Activated CD4-positive, alpha-beta T cell treated with anti-CD3 and anti-CD28 coated beads for 1 hour (primary cell): ENCODE data around the gene DGKQ.
"Not testable (repeated sequence)": the region's sequence is repeated elsewhere in the genome, so short reads cannot be mapped to it uniquely, and the experiment has no call there.

Source experiments
- DNase-seq: peaks from one replicate; pipeline ENCODE4 v3.0.0-alpha.2; 2020

DGKQ gene

GRCh38 chr4:1010395-1011021, 37.1 kb upstream of the DGKQ start:
- DNase-seq: peak; percentile 37

GRCh38 chr4:1009542-1010394, 36.4 kb upstream of the DGKQ start:
- DNase-seq: peak; percentile 67

GRCh38 chr4:1008840-1009541, 35.6 kb upstream of the DGKQ start:
- DNase-seq: peak; percentile 26

GRCh38 chr4:1006856-1007255, 33.5 kb upstream of the DGKQ start:
- no peak for DNase-seq

GRCh38 chr4:1004557-1005485, 31.5 kb upstream of the DGKQ start:
- DNase-seq: no peak

GRCh38 chr4:1004071-1004418, 30.7 kb upstream of the DGKQ start:
- no peak for DNase-seq

- DNase-seq: no peak
Observed at GRCh38 chr4:1003271-1004070, 30.1 kb upstream of the DGKQ start.

- no peak for DNase-seq
Observed at GRCh38 chr4:1002631-1003251, 29.4 kb upstream of the DGKQ start.

- no peak for DNase-seq
Observed at GRCh38 chr4:1002131-1002630, 28.8 kb upstream of the DGKQ start.

GRCh38 chr4:1001561-1002130, 28.3 kb upstream of the DGKQ start:
- DNase-seq: no peak

- no peak for DNase-seq
Observed at GRCh38 chr4:1000686-1001260, 27.4 kb upstream of the DGKQ start.

GRCh38 chr4:999882-1000425, 26.6 kb upstream of the DGKQ start:
- no peak for DNase-seq

- DNase-seq: not testable (repeated sequence)
Observed at GRCh38 chr4:999240-999863, 26.0 kb upstream of the DGKQ start.

GRCh38 chr4:998096-998691, 24.8 kb upstream of the DGKQ start:
- no peak for DNase-seq

- DNase-seq: no peak
Observed at GRCh38 chr4:997375-998071, 24.2 kb upstream of the DGKQ start.

GRCh38 chr4:996997-997374, 23.6 kb upstream of the DGKQ start:
- no peak for DNase-seq

GRCh38 chr4:996030-996996, 22.9 kb upstream of the DGKQ start:
- DNase-seq: no peak
